Activated T-cell treated with anti-CD3 and anti-CD28 coated beads, Interleukin-2, amount 50 U/mL, for 24 hours (primary cell): ENCODE results near the gene ADIPOR2.
"Not testable (repeated sequence)": the region's sequence is repeated elsewhere in the genome, so short reads cannot be mapped to it uniquely, and the experiment has no call there.

Source experiments
- DNase-seq: peaks from one replicate; pipeline ENCODE4 v3.0.0-alpha.2; 2020
- H3K27ac Mint-ChIP-seq: 2 replicates; pipeline ENCODE4 v1.8.0; 2020; ENCODE audit warnings: mild to moderate bottlenecking, mixed read lengths
- H3K27me3 Mint-ChIP-seq: 2 replicates; pipeline ENCODE4 v1.8.0; 2020; ENCODE audit warnings: mixed read lengths
- H3K36me3 Mint-ChIP-seq: 2 replicates; pipeline ENCODE4 v1.8.0; 2020; ENCODE audit warnings: low read depth, mixed read lengths
- H3K4me1 Mint-ChIP-seq: 2 replicates; pipeline ENCODE4 v1.8.0; 2020; ENCODE audit warnings: low read depth, mixed read lengths
- H3K4me3 Mint-ChIP-seq: 2 replicates; pipeline ENCODE4 v1.8.0; 2020; ENCODE audit warnings: mild to moderate bottlenecking, moderate library complexity, mixed read lengths
- H3K9me3 Mint-ChIP-seq: 2 replicates; pipeline ENCODE4 v1.8.0; 2020; ENCODE audit warnings: mixed read lengths

Gene ADIPOR2

DNA sequence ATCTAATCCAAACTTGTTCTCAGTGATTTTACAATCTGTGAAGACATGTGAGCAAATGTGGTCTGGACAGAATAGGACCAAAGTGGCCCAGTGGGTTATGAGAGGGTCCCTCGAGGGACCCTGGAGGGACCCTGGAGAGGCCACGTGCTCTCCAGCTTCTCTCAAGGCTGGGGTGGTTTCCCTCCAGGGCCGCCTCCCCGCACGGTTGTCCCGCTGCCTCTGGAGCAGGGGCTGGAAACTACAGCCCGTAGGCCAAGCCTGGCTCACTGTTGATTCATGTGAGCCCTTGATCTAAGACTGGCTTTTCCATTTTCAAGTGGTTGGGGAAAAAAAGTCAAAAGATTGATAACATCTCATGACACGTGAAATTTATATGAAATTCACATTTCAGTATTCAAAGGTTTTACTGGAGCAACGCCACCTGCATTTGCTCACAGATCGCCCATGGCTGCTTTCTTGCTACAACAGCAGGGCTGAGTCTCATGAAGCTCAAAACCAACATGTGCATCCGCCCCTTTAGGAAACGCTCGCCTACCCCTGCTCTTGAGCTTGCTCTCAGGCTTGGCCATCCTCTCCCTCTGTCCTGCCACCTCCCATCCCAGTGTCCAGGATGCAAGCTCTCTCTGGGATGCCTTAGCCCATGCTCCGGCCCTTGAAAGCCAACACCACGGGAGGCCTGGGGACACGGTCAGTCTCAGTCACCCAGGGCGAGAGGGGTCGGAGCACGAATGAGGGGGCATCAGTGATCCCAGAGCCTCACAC, 117.3 kb downstream of the ADIPOR2 start:
- no peaks in the 10 kb centered on the region for H3K27me3 Mint-ChIP-seq
- no peaks in the 10 kb centered on the region for H3K36me3 Mint-ChIP-seq
- H3K27ac Mint-ChIP-seq: no peak overlapping the region
- DNase-seq: no peak
- peaks cover 27% of the 10 kb centered on the region for H3K4me1 Mint-ChIP-seq
- H3K4me3 Mint-ChIP-seq: no peak overlapping the region
- H3K9me3 Mint-ChIP-seq: peaks cover 3% of the 10 kb centered on the region

DNA sequence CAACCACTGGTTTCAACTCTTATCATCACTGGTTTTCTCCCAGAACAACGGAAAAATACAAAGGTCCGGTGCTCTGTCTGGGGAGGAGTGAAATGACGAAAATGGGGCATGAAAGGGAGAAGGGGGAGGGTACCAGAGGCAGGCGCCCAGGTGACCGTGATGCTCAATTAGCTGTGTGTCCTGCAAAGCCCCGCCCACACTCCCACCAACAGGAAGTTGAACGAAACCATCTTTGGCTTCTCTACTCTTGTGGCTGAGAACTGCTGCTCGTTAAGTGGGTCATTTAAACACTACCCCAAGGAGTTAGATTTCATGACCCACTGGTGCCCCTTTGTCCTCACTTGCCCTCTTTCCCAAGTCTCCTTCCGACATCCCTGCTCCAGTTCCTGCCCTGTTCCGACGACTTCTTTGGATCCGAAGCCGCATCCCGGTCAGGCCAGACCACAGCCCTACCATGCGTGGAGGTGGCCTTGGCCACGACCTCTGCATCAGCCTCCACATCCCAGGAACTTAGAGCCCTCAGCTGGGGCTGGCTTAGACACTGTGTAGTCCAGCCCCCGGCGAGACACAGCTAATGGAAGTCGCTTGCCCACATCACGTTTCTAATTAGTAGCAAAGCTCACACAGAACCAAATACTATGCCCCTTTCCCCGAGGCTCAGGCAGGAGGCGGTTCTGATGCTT, 118.1 kb downstream of the ADIPOR2 start:
- Mint-ChIP-seq H3K4me1 (peaks cover 27% of the 10 kb centered on the region), H3K27me3 (no peaks in the 10 kb centered on the region), H3K4me3 (no peak overlapping the region), H3K27ac (no peak overlapping the region), H3K9me3 (peaks cover 3% of the 10 kb centered on the region), H3K36me3 (no peaks in the 10 kb centered on the region)
- DNase-seq: no peak

DNA sequence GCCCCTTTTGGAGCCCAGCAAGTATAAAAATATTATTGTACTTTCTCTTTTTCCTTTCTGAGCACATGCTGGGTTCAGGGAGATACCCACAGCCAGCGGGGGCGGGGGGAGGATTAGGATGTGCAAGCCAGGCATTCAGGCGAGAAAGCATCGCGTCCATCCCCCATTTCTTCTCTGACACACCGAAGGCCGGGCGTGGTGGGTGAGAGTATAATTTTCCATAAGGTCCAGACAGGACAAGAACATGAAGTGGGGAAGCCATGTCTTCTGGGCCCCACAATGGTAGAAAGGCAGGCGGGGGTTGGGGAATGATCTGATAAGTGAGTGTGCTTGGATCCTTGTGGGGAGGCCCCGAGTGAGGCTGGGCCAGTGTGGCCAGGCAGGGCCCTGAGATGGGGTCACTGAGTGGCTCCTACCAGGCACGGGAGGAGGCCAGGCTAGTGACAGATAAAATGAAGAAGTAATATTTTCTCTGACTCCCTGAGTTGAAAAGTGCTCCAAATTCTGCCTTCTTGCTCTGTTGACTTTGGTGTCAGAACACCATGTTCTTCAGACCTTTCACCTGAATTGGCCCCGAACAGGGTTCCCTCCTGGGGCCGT, 118.8 kb downstream of the ADIPOR2 start:
- no peak overlapping the region for H3K4me3 Mint-ChIP-seq
- DNase-seq: no peak
- H3K4me1 Mint-ChIP-seq: peaks cover 21% of the 10 kb centered on the region
- H3K9me3 Mint-ChIP-seq: no peaks in the 10 kb centered on the region
- no peaks in the 10 kb centered on the region for H3K27me3 Mint-ChIP-seq
- no peaks in the 10 kb centered on the region for H3K36me3 Mint-ChIP-seq
- H3K27ac Mint-ChIP-seq: no peak overlapping the region

DNA sequence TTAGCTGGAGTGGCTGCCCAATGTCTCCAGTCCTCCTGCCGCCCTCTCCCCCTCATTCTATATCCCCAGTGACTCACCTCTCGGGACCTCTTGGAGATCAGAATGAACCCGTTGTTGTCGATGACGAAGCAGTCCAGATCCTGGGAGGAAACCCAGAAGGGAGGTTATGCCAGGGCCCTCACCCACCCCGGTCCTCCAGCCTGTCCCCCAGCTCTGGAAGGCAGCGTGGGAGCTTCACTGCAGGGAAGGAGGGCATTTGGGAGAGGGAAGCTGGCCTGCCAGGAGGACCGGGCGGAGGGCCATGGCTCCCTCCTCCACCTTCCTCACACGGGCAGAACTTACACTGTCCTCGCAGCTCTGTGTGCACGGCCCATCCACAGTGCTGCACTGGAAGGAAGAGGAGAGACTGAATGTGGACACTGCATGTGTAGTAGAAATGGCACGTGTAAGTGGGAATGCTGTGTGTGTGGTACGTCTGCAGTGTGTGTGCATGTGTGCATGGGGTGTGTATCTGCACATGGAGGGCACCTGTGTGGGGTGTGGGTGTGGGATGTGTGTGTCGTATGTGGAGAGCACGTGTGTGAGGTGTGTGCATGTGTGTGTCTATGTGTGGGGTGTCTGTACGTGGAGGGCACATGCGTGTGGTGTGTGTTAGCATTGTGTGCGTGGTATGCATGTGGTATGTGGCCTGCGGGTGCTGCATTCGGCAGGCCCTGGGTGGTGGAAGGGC, 119.5 kb downstream of the ADIPOR2 start:
- Mint-ChIP-seq H3K36me3 (no peaks in the 10 kb centered on the region), H3K27ac (peak overlapping the region; percentile 80), H3K9me3 (no peaks in the 10 kb centered on the region), H3K4me1 (peaks cover 20% of the 10 kb centered on the region), H3K27me3 (no peaks in the 10 kb centered on the region), H3K4me3 (peak overlapping the region; percentile 53)
- no peak for DNase-seq

DNA sequence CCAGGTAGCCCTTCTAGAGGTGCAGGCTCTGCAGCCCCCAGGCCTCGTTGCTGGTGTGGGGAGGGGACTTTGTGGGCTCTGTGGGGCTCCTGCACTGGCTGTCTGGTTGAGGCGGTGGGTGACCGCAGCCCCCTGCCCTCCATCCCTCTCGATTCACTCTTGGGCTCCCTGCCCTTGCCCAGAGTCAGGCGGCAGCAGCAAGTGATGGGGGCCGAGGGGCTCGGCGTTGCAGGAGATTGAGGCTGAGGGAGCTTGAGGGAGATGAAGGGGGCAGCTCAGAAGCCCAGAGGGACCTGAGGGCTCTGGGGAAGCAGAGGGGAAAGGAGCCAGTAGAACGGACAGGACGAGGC, 120.0 kb downstream of the ADIPOR2 start:
- Mint-ChIP-seq H3K4me3 (peak overlapping the region; percentile 53), H3K4me1 (peaks cover 20% of the 10 kb centered on the region)

DNA sequence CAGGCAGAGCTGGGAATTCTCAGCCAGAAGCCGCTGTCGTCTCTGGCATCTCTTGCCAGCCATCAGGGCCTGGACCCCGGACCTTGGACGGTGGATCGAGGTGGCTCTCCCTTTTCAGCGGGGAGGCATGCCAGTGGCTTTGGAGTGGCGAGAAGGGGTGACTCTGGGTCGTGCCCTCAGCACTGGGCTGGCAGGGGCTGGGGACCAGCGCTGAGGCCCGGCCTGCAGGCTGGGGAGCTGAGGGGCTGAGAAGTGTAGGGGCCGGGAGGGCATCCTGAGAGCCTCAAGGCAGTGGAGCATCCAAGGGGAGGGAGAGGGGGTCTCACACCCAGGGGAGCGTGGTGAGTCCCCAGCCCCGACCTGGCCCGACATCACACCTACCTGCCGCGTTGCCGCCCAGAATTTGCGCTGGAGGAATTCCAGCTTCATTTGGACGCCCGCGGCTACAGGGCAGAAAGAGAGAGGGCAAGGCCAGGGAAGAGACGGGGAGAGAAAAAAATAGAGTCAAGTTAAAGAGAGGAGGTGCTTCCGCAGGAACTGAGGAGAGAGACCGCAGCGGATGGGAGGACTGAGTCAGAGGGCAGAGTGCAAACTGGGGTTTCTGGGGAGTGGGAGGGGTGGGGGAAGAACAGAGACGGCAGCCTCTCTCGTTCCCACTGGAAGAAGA, 120.5 kb downstream of the ADIPOR2 start:
- no peaks in the 10 kb centered on the region for H3K27me3 Mint-ChIP-seq
- peak overlapping the region; percentile 80 for H3K27ac Mint-ChIP-seq
- H3K4me1 Mint-ChIP-seq: peaks cover 20% of the 10 kb centered on the region
- no peaks in the 10 kb centered on the region for H3K36me3 Mint-ChIP-seq
- peak; percentile 63 for DNase-seq
- peak overlapping the region; percentile 53 for H3K4me3 Mint-ChIP-seq
- no peaks in the 10 kb centered on the region for H3K9me3 Mint-ChIP-seq

More for the DNA sequence above, 120.0 kb downstream of the ADIPOR2 start:
- Mint-ChIP-seq H3K36me3 (no peaks in the 10 kb centered on the region), H3K27ac (peak overlapping the region; percentile 80), H3K27me3 (no peaks in the 10 kb centered on the region), H3K9me3 (no peaks in the 10 kb centered on the region)
- no peak for DNase-seq

DNA sequence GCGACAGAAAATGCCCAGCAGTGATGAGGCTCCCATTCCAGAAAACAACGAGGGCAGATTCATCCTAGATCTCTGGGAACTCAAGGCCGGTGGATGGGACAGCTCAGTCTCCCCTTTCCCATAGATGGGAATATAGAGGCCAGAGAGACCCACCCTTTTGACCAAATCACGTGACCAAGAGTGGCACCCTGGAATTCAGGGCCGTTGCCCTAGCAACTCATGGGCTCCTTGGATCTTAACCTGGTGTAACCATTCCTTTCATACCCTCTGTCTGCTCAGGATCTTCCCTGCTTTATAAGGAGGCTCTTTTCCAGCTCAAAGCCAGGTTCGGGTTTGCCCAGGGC, 121.0 kb downstream of the ADIPOR2 start:
- Mint-ChIP-seq H3K27me3 (no peaks in the 10 kb centered on the region), H3K36me3 (no peaks in the 10 kb centered on the region), H3K27ac (peak overlapping the region; percentile 80), H3K9me3 (no peaks in the 10 kb centered on the region), H3K4me3 (peak overlapping the region; percentile 53), H3K4me1 (peaks cover 20% of the 10 kb centered on the region)
- no peak for DNase-seq

DNA sequence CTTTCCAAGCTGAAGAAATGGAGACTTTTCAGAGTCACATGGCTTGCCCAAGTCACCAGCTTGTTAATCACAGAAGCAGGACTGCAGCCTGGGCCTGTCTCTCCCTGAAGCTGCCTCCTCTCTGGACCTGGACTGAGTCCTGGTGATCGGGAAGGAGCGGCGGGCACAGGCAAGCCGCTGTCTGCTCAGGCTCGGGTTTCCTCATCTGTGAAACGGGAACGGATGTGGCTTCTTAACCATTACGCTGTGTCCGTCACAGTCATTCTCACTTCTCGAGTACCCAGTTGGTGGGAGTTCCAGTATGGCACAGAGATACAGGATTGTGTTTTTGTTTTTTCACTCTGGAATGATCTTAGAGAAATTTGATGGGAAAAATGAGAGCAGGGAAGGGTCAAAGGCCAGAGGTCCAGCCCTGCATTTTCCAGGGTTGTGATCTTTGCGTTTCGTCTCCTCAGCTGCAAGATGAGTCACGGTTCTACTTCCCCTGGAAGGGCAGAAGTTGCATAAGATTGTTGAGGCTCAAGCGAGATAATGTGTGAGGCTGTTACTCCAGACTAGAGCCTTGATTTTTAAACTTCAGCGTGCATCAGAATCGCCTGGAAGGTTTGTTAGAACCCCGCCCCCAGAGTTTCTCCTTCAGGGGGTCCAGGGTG, 121.9 kb downstream of the ADIPOR2 start:
- DNase-seq: no peak
- H3K4me1 Mint-ChIP-seq: peaks cover 20% of the 10 kb centered on the region
- H3K9me3 Mint-ChIP-seq: no peaks in the 10 kb centered on the region
- peak overlapping the region; percentile 48 for H3K27ac Mint-ChIP-seq
- no peaks in the 10 kb centered on the region for H3K27me3 Mint-ChIP-seq
- no peaks in the 10 kb centered on the region for H3K36me3 Mint-ChIP-seq
- H3K4me3 Mint-ChIP-seq: no peak overlapping the region

DNA sequence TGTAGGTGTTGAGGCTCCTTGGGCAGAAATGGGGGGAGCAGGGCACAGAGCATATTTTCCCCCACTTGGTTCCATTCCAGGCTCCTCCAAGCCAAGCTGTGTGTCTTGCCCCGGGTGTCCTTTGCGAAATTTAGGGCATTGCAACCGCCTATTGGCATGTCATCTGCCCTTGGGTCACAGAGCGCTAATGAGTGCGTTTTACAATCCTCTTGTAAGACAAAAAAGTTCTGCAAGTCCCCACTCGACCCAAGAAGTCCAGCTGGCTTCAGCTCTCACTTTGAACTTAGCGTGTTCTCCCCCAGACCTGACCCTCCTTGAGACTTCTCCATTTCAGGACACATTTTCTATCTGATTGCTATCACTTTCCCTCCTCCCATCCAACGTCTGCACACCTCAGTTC, 123.4 kb downstream of the ADIPOR2 start:
- Mint-ChIP-seq H3K27me3 (peaks cover 3% of the 10 kb centered on the region), H3K27ac (no peak overlapping the region)

DNA sequence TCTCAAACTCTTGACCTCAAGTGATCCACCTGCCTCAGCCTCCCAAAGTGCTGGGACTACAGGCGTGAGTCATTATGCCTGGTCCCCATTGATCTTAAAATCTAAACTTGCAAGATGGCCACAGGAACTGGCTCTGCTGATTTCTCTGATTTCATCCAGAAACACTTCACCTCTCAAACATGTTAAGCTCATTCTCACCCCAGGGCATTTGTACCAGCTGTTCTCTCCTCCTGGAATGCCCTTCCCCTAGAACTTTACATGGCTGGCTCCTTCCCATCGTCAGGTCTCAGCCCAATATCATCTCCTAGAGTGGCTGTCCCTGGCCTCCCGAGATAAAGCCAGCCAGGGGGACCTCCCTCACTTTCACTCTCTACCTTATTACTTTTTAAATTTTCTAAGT, 124.2 kb downstream of the ADIPOR2 start:
- Mint-ChIP-seq H3K36me3 (no peaks in the 10 kb centered on the region), H3K4me1 (peaks cover 15% of the 10 kb centered on the region), H3K4me3 (no peak overlapping the region), H3K27ac (no peak overlapping the region), H3K27me3 (peaks cover 12% of the 10 kb centered on the region), H3K9me3 (no peaks in the 10 kb centered on the region)
- no peak for DNase-seq

More for the DNA sequence above, 123.4 kb downstream of the ADIPOR2 start:
- H3K36me3 Mint-ChIP-seq: no peaks in the 10 kb centered on the region
- H3K4me1 Mint-ChIP-seq: peaks cover 17% of the 10 kb centered on the region
- no peak for DNase-seq
- H3K9me3 Mint-ChIP-seq: no peaks in the 10 kb centered on the region
- H3K4me3 Mint-ChIP-seq: no peak overlapping the region

DNA sequence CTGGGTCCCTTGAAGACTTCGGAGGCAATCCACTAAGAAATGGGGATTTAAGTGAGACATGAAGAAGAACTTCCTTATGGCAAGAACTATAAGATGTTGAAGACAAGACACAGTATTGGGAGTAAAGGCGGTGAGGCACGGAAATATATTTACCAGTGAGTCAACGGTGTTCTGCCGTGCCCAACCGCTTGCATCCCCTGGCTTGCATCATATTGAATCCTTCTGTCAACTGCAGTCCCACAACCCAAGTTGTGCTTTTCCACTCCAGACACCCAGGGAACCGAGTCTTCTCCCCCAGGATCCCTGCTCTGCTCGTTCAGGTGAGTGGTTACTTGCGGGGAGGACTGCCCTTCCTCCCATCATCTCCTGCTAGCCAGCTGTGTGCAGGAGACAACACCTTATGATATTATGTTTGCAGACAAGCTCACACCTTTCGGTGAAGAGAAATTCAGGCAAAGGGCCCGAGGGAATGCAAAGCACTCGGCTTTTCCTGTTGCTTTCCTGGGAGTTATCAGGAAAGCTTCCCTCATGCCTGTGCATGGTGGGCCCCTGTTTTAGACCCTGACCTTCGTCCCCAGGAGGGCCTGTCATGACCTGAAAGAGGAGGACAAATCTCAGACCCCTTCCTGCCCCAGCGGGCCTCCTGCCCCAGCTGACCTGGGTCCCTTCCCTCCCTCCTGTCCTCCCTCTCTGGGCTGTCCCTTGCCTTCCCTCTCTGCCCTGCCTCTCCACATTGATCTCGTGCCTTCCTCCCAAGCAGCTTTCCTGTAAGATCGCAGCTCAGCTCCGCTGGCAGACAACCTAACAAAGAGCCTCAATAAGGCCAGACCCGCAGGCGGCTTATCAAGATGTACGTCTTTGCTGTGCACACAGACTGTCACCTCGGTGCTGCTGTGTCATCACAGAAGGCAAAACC, 125.2 kb downstream of the ADIPOR2 start:
- Mint-ChIP-seq H3K36me3 (no peaks in the 10 kb centered on the region), H3K27me3 (peaks cover 21% of the 10 kb centered on the region), H3K27ac (no peak overlapping the region)

DNA sequence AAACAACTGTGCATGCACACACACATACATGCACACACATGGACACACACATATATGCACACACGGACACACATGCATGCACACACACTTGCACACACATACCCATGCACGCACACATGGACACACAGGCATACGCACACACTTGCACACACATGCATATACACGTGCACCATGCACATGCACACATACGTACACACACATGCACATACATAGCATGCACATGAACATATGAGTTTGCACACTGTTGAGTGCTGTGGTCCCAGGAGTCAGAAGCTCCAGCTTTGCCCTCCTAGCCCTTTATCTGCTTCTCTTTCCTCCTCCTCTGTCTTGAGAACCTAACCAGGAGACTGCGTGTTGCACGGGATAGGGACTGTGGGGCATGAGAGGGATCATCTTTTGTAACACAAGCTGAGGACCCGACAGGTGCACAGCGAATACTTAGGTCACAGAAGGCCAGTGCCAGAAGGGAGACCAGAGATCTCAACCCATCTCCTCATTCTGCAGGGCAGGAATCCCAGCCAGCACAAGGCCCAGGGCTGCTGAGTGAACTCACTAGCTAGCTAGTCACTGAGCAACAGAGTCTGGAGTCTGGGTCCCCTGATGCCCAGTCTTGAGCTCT, 126.0 kb downstream of the ADIPOR2 start:
- no peaks in the 10 kb centered on the region for H3K36me3 Mint-ChIP-seq
- H3K4me1 Mint-ChIP-seq: peaks cover 9% of the 10 kb centered on the region
- no peak overlapping the region for H3K4me3 Mint-ChIP-seq
- H3K27me3 Mint-ChIP-seq: peaks cover 29% of the 10 kb centered on the region
- DNase-seq: no peak
- H3K27ac Mint-ChIP-seq: no peak overlapping the region
- no peaks in the 10 kb centered on the region for H3K9me3 Mint-ChIP-seq

More for the DNA sequence above, 125.2 kb downstream of the ADIPOR2 start:
- Mint-ChIP-seq H3K4me3 (no peak overlapping the region), H3K9me3 (no peaks in the 10 kb centered on the region), H3K4me1 (peaks cover 9% of the 10 kb centered on the region)
- no peak for DNase-seq

DNA sequence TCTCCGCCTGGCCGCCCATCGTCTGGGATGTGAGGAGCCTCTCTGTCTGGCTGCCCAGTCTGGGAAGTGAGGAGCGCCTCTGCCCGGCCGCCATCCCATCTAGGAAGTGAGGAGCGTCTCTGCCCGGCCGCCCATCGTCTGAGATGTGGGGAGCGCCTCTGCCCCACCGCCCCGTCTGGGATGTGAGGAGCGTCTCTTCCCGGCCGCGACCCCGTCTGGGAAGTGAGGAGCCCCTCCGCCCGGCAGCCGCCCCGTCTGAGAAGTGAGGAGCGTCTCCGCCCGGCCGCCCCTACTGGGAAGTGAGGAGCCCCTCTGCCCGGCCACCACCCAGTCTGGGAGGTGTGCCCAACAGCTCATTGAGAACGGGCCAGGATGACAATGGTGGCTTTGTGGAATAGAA, 127.1 kb downstream of the ADIPOR2 start:
- peaks cover 38% of the 10 kb centered on the region for H3K27me3 Mint-ChIP-seq
- H3K4me3 Mint-ChIP-seq, H3K9me3 Mint-ChIP-seq, H3K36me3 Mint-ChIP-seq, DNase-seq, H3K27ac Mint-ChIP-seq, H3K4me1 Mint-ChIP-seq: not testable (repeated sequence)
